Transverse colon (tissue), 4 donors: ENCODE data around the gene CYBC1. TPM values are rescaled to one million over a fixed set of nuclear protein-coding genes. Genes with fewer than 3 reads are reported as not detected.

Source experiments
- DNase-seq: peaks from one replicate; pipeline ENCODE4 v3.0.0-alpha.2; 2019
- H3K27ac ChIP-seq, 4 donors: fragments of 200-600 bp; sonication (generic); 2 replicates each; pipeline ENCODE4 v1.5.1; 2016 to 2018; ENCODE audit warnings: inconsistent platforms in 4 of 4
- H3K27me3 ChIP-seq: fragments of 200-600 bp; sonication (generic); 2 replicates; pipeline ENCODE4 v1.5.1; 2017; ENCODE audit warnings: inconsistent platforms
- H3K36me3 ChIP-seq, 4 donors: fragments of 200-600 bp; sonication (generic); 2 replicates each; pipeline ENCODE4 v1.5.1; 2017 to 2019; ENCODE audit warnings: inconsistent platforms in 4 of 4
- H3K4me1 ChIP-seq, 4 donors: fragments of 200-600 bp; sonication (generic); 2 replicates each; pipeline ENCODE4 v1.5.1; 2017 to 2020; ENCODE audit warnings: inconsistent platforms in 4 of 4
- H3K4me3 ChIP-seq, 4 donors: fragments of 200-600 bp; sonication (generic); 1 replicate in 1 of 4; 2 replicates in 3 of 4; pipeline versions ENCODE4 v1.5.1 to v1.6.1; 2017 to 2019; ENCODE audit warnings: inconsistent platforms in 4 of 4
- H3K9me3 ChIP-seq, 2 donors: fragments of 200-600 bp; sonication (generic); 2 replicates each; pipeline ENCODE4 v1.5.1; 2017 to 2019; ENCODE audit warnings: inconsistent platforms in 2 of 2
- CTCF ChIP-seq, 5 experiments: fragments of 200-600 bp in 3 of 5; fragments of 450-650 bp in 2 of 5; sonication (generic) in 3 of 5; IDR thresholded peaks; 1 replicate in 2 of 5; 2 replicates in 3 of 5; pipeline ENCODE4 v1.5.1; 2016 to 2017; ENCODE audit warnings: antibody characterized with exemption in 5 of 5, inconsistent platforms in 3 of 5, mild to moderate bottlenecking in 2 of 5, moderate library complexity in 1 of 5
- EP300 ChIP-seq: sonication (generic); formaldehyde crosslinking; IDR thresholded peaks from one replicate; pipeline ENCODE4 v1.6.1; 2017; ENCODE audit warnings: antibody characterized with exemption, low read depth
- POLR2A ChIP-seq: fragments of 450-650 bp; IDR thresholded peaks from one replicate; pipeline ENCODE4 v1.6.1; 2016; ENCODE audit warnings: antibody characterized with exemption, mild to moderate bottlenecking, moderate library complexity
- POLR2AphosphoS5 ChIP-seq, 3 donors: sonication (generic); formaldehyde crosslinking; IDR thresholded peaks; one replicate each; pipeline ENCODE4 v1.6.1; 2016; ENCODE audit warnings: antibody characterized with exemption in 3 of 3
- WGBS, 2 donors: methylation state at CpG; one replicate each; pipeline ENCODE4 v1.1.5; 2018; ENCODE audit warnings: low coverage in 1 of 2; 5-methylcytosine and 5-hydroxymethylcytosine counted together
- in situ Hi-C, 4 donors: fragments of 200-750 bp; cut with MboI; loops; one replicate each; pipeline versions ENCODE4 v1.15.0 to v1.15.1; 2017; ENCODE audit warnings: low sequenced_read_pairs in 3 of 4, low pct_ligation_motif_present in 1 of 4, low pct_unique_long_range_greater_than_20kb in 1 of 4
- intact Hi-C: fragments of 100-400 bp; cut with DNase I; formaldehyde crosslinking; loops from one replicate; pipeline ENCODE4 v1.15.1; 2023; ENCODE audit warnings: low total_unique reads
- total RNA-seq, 4 donors: library from RNA; depleted of rRNA; stranded (reverse); fragments of >200 nt; gene quantifications; one replicate each; pipeline ENCODE4 v1.1.0, GENCODE V29; 2016

Gene CYBC1
- total RNA-seq: 100 to 1,000 TPM in 2 of 4 donors, 10 to 100 TPM in 2; 46.2 to 212 (median 86.2) TPM

DNA sequence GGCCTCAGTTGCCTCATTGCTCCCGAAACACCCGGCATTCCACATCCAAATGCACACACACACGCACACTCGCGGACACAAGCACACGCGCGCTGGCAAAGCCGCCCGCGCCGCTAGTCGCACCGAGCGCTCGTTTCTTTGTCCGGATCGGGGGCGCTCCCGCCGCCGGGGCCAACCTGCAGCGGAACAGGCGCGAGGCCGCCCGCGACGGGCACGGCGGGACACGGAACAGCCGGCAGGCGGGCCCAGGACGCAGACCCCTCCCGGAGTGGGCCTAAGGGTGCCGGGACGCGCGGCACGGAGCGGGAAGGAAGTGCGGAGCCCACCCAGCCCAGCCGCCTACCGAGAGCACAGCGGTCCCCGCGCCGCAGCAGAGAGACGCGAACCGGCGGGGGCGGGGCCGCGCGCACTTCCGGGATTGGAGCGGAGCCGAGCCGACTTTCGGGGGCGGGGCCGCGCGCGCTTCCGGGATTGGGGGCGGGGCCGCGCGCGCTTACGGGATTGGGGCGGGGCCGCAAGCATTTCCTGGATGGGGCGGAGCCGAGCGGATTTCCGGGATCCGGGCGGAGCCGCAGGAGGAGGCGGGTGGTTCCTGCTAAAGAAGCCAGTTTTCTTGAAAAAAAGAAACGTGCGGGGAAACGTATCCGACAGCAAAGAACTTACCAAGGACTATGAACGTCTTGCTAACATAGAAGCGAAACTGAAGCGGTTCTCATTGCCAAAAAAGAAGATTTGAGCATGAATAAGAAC is at the start of gene CYBC1:
TSS of gene CYBC1 (minus strand) at position 396 of the 750 bp plus-strand sequence. CDS start 1,498 bp downstream, outside the sequence.
- WGBS, 2 donors: 0 to 1% methylated on average over 2 to 71 of the region's 91 CpGs
- peaks cover 8 to 25% (median 14%) of the 10 kb centered on the region in 4 donors for H3K4me1 ChIP-seq
- H3K4me3 ChIP-seq: peak within 1 kb of the TSS; percentile 83 to 93 (median 92)
- H3K27ac ChIP-seq: peak within 1 kb of the TSS; percentile 92 to 96 (median 94)
- H3K9me3 ChIP-seq: no peaks in the 10 kb centered on the region
- peak; percentile 96 for DNase-seq
- intact Hi-C loops: no loop called here
- TF ChIP-seq POLR2AphosphoS5 (IDR thresholded peaks at IDR 0.05) (peak; percentile 93 to 96 (median 93)), POLR2A (peak; percentile 91), CTCF (IDR thresholded peaks at IDR 0.05) (no peak), EP300 (peak; percentile 89)
- in situ Hi-C loops: no loop called here
- H3K27me3 ChIP-seq: no peaks in the 10 kb centered on the region
- no peaks in the 10 kb centered on the region for H3K36me3 ChIP-seq

- no peak for TF ChIP-seq POLR2A
- no peak for TF ChIP-seq POLR2AphosphoS5 (IDR thresholded peaks at IDR 0.05)
- no peak for TF ChIP-seq EP300
- no peak for TF ChIP-seq CTCF (IDR thresholded peaks at IDR 0.05)
- peak overlapping the region; percentile 74 to 93 (median 90) for H3K27ac ChIP-seq
- peak; percentile 45 for DNase-seq
- no peaks in the 10 kb centered on the region for H3K9me3 ChIP-seq
- no peaks in the 10 kb centered on the region for H3K36me3 ChIP-seq
- 25 to 45% methylated on average over 4 to 52 of the region's 66 CpGs for WGBS, 2 donors
- H3K4me1 ChIP-seq: peaks cover 8 to 32% (median 21%) of the 10 kb centered on the region in 4 donors
- H3K4me3 ChIP-seq: peak overlapping the region; percentile 37 to 63 (median 54)
- intact Hi-C loops: loop anchor here (10.0 kb wide), 1 partner anchor 57 kb away; no protein-coding TSS in a partner anchor
- in situ Hi-C loops: no loop called here
- no peaks in the 10 kb centered on the region for H3K27me3 ChIP-seq
These were observed 47.2 kb upstream of the CYBC1 start for GRCh38 chr17:82497483-82498405.

DNA sequence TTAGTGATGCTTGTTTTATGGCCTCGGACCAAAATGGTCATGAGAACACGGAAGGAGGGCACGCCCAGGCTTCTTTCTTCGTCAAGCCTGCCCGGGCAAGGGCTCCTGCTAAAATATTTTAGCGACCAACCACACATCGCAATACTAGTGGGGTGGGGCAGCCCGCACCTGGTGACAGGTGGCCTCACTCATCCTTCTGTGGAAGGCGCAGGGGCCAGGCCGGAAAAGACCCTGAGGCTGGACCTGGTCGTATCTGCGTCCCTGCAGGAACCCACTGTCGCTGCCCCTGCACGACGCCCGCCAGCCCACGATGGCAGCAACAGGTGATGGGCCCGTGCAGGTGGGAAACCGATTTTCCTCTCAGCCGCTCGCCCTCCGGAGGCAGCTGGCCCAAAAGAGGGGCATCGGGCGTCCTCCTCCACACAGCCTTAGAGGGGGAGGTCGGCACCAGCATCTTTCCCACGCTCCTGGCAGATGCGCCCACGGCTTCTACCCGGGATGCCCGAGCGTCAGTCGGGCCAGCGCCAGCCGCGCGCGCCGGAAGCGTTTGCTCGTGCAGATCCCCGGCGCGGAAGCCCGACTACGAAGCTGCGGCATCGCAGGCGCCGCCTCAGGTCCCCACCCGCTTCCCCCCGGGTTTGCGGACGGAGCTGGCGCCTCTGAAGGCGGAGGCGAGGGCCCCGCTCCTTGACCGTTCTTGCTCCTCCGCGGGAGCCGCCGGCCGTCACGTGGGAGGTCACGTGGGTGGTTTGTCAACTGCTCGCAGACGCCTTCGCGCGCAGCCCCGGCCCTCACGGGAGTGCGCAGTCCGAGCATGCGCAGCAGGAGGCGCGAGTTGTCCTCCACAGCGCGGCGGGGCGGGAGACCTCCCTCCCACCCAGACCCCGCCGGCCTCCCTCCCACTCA is 46.2 kb upstream of the CYBC1 start:
- Histone ChIP-seq H3K9me3 (no peaks in the 10 kb centered on the region), H3K27ac (peak overlapping the region; percentile 74 to 93 (median 90)), H3K4me1 (peaks cover 8 to 32% (median 22%) of the 10 kb centered on the region in 4 donors), H3K27me3 (no peaks in the 10 kb centered on the region), H3K36me3 (no peaks in the 10 kb centered on the region), H3K4me3 (peak overlapping the region; percentile 37 to 63 (median 54))
- DNase-seq: peak; percentile 97
- intact Hi-C loops (loop anchor here (10.0 kb wide), 1 partner anchor 58 kb away; no protein-coding TSS in a partner anchor), in situ Hi-C loops (no loop called here)
- TF ChIP-seq POLR2AphosphoS5 (IDR thresholded peaks at IDR 0.05): peak; percentile 84 to 91 (median 87)
- peak; percentile 65 for TF ChIP-seq POLR2A
- TF ChIP-seq CTCF (IDR thresholded peaks at IDR 0.05): no peak
- 15% methylated on average over 74 of the region's 83 CpGs; no CpG with 5 or more reads in 1 of the 2 donors for WGBS, 2 donors
